Muscle layer of duodenum (tissue), 2 donors: ENCODE data around the gene RAB13.

Experiments
- H3K27ac ChIP-seq: one replicate; pipeline ENCODE4 v1.7.0; 2013; ENCODE audit warnings: mild to moderate bottlenecking, low read length
- H3K27me3 ChIP-seq: one replicate; pipeline ENCODE4 v1.7.0; 2013; ENCODE audit warnings: low read depth, mild to moderate bottlenecking, control low read depth, low read length
- H3K36me3 ChIP-seq, 2 donors: one replicate each; pipeline ENCODE4 v1.7.0; 2013; ENCODE audit warnings: low read length in 2 of 2, control low read depth in 1 of 2, mild to moderate bottlenecking in 1 of 2; ENCODE audit not compliant: insufficient read depth in 2 of 2, control insufficient read depth in 1 of 2
- H3K4me1 ChIP-seq, 2 donors: one replicate each; pipeline ENCODE4 v1.7.0; 2013; ENCODE audit warnings: low read length in 2 of 2, mild to moderate bottlenecking in 2 of 2, control low read depth in 1 of 2, moderate library complexity in 1 of 2; ENCODE audit not compliant: insufficient read depth in 2 of 2, control insufficient read depth in 1 of 2
- H3K4me3 ChIP-seq, 2 donors: one replicate each; pipeline ENCODE4 v1.7.0; 2013; ENCODE audit warnings: low read length in 2 of 2, low read depth in 1 of 2, mild to moderate bottlenecking in 1 of 2
- H3K9me3 ChIP-seq, 2 donors: one replicate each; pipeline ENCODE4 v1.7.0; 2013; ENCODE audit warnings: low read length in 2 of 2, control low read depth in 1 of 2, mild to moderate bottlenecking in 1 of 2; ENCODE audit not compliant: control insufficient read depth in 1 of 2
- donor health status: healthy.

The RAB13 gene

DNA sequence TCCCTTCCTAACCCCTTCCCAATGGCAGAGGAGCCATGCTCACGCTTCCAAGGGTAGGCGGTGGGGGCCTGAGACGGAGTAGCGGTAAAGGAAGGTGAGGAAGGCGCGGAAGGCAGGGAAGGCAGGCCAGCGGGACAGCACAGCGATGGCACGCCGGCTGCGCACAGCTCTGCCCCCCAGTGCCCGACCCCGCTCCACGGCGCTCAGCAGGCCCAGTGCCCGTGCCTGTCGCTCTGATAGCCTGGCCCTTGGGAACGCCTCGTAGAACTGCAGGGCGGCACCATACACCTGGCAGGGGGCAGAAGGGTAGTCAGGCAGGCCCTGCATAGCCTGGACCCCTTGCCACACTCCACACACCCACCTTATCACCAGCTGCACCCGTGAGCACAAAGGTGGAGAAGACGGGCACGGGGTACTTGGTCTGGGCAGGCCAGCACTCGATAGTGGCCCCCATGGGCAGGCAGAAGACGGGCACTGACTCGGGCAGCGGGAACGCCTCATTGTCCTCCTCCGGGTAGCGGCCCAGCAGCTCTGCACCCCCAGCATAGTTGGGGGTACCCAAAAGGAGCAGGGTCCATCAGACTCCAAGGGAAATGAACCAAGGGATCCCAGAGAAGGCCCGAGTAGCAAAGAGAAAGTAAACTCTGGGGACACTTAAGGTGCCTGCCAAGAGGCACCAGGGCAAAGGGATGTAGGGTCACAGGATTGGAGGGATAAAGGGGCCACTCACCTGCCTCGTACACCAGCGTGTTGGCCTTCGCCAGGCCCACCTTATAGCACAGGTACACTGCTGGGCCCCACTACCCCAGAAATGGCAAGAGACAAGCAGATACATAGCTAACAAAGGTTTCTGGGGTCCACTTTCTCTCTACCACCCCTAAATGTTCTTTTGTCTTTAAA, 44.1 kb downstream of the RAB13 start:
- Histone ChIP-seq H3K4me1 (peaks cover 4 to 13% of the 10 kb centered on the region in 2 donors), H3K27me3 (no peaks in the 10 kb centered on the region), H3K9me3 (no peaks in the 10 kb centered on the region), H3K36me3 (peaks cover 32 to 43% of the 10 kb centered on the region in 2 donors), H3K4me3 (no peak overlapping the region), H3K27ac (no peak overlapping the region)

DNA sequence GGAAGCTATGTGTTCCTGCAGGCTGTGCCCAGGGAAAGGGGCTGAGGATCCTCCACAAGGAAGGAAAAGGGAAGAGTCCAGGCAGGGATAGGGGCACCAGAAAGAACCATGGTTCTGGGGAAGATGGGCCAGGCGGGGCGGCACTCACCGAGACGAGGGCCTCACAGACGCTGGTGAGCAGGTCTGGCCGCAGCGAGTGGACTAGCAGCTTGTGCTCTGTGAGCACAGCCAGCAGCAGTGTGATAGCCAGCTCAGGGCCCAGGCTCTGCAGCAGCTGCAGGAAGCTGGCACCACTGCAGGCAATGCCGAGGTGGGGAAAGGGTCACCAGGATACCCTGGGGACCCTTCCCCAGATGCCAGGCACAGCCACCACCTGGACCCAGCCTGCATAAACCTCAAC, 45.4 kb downstream of the RAB13 start:
- peaks cover 0 to 7% of the 10 kb centered on the region in 2 donors for H3K4me1 ChIP-seq
- H3K27ac ChIP-seq = no peak overlapping the region

DNA sequence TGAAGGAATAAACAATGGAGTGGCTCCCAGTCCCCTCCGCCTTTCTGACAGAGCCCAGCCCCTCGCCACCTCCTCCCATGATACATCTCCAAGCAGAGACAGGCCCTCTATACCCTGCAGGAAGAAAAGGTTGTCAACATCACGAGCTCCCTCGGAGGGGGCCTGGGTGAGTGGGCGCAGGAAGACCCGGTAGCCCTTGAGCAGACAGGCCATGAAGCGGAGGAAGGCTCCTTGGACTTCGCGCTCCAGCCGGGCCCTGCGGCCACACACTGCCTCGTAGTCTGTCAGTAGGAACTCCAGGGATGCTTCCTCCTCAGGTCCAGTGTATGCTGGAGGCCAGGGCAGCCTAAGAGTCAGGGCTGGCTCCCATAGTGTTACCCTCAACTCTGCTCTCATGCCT, 46.7 kb downstream of the RAB13 start:
- Histone ChIP-seq H3K9me3 (no peaks in the 10 kb centered on the region), H3K4me1 (no peaks in the 10 kb centered on the region), H3K36me3 (peaks cover 53 to 69% of the 10 kb centered on the region in 2 donors), H3K27ac (no peak overlapping the region), H3K4me3 (no peak overlapping the region), H3K27me3 (no peaks in the 10 kb centered on the region)

More for the DNA sequence above, 45.4 kb downstream of the RAB13 start:
- peaks cover 44 to 57% of the 10 kb centered on the region in 2 donors for H3K36me3 ChIP-seq
- no peak overlapping the region for H3K4me3 ChIP-seq
- no peaks in the 10 kb centered on the region for H3K9me3 ChIP-seq
- no peaks in the 10 kb centered on the region for H3K27me3 ChIP-seq

DNA sequence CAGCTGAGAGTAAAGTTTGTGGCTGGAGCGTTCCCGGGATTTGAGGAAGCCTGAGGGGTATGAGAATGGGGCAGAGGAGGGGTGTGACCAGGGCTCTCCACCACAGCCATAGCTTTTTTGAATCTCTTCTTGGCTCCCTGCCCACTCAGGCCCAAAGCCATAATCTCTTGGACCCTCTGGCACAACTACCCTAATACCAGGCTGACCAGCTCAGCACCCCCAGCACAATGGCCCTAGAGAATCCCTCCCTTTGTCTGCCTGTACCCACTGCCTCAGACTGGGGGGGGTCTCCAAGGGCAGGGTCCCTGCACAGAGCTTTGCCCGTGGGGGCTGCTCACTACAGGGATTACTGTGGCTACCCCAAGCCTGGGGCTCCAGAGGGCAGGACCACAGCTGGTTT, 47.1 kb downstream of the RAB13 start:
- peaks cover 56 to 74% of the 10 kb centered on the region in 2 donors for H3K36me3 ChIP-seq
- no peaks in the 10 kb centered on the region for H3K4me1 ChIP-seq
- H3K27me3 ChIP-seq = no peaks in the 10 kb centered on the region
- no peak overlapping the region for H3K27ac ChIP-seq
- no peak overlapping the region for H3K4me3 ChIP-seq
- no peaks in the 10 kb centered on the region for H3K9me3 ChIP-seq

DNA sequence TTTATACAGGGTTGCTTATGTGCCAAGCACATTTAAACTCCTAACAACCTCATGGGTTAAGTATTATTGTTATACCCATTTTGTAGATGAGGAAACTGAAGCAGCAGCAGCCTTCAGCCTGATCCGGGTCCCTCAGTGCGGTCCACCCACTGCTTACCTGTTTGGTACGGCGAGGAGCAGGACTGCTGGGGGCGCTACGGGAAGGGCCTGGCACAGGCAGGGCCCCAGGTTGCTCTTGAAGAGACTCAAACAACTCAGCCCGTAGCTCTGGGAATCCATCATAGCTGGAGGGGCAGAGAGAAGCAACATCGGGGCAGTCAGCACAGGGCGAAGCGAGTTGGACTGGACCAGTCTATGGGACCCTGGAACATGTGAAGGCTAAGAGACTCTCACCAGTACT, 48.8 kb downstream of the RAB13 start:
- peaks cover 60 to 88% of the 10 kb centered on the region in 2 donors for H3K36me3 ChIP-seq
- H3K27ac ChIP-seq = no peak overlapping the region
- H3K4me1 ChIP-seq = no peaks in the 10 kb centered on the region
- H3K4me3 ChIP-seq = no peak overlapping the region
- no peaks in the 10 kb centered on the region for H3K9me3 ChIP-seq
- H3K27me3 ChIP-seq = no peaks in the 10 kb centered on the region

DNA sequence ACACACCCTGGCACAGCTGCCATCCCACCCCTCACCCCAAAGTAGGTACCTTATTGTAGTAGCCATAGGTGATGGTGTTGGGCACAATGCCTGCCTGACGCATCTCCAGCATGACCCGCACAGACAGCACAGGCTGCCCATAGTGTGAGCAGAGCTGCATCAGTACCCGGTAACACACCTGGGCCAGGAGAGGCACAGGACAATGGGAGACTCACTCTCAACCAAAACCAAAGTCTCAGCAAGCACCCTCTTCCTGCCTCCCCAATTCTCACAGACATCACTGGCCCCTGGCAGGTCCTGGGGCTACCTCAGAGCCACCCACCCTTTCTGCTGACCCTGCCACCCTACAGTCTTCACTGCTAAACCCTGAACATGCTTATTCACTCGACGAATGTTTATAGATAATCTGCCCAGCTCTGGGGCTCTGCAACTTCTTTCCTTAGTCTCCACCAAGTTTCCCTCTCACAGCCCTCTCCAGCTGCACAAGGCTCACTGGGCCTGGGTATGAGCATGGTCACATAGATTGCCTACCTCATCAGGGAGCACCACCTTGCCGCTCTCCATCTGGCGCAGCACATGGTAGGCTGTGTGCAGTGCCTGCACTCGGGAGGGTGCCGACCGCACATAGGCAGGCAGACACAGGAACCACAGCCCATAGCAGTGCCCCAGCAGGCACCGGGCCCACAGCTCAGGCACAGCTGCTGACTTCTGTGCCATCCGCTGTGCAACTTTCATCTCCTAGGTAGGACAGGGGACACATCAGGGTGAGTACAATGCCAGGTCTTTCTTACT, 49.9 kb downstream of the RAB13 start:
- peaks cover 61 to 87% of the 10 kb centered on the region in 2 donors for H3K36me3 ChIP-seq
- H3K4me3 ChIP-seq = no peak overlapping the region
- no peaks in the 10 kb centered on the region for H3K9me3 ChIP-seq
- H3K27ac ChIP-seq = no peak overlapping the region
- H3K27me3 ChIP-seq = no peaks in the 10 kb centered on the region
- no peaks in the 10 kb centered on the region for H3K4me1 ChIP-seq

DNA sequence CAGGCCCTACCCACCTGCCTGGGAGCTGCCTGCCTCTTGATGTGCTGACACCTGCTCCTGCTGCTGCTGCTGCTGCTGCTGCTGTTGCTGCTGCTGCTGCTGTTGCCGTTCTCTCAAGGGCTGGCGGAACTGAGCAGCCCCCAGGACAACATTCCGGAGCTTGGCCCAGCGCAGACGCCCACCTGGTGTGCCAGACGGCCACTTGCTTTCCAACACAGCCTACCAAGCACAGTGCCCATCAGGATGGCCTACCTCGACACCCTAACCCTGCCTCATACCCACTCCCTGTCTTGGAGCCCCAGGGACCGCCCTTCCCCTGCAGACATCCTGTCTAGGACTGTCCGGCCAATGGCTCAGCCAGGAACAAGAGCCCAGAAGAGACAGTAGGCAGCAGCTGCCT, 51.4 kb downstream of the RAB13 start:
- H3K36me3 ChIP-seq = peaks cover 58 to 87% of the 10 kb centered on the region in 2 donors
- H3K27me3 ChIP-seq = no peaks in the 10 kb centered on the region
- no peak overlapping the region for H3K4me3 ChIP-seq
- H3K4me1 ChIP-seq = no peaks in the 10 kb centered on the region
- H3K27ac ChIP-seq = no peak overlapping the region
- no peaks in the 10 kb centered on the region for H3K9me3 ChIP-seq

DNA sequence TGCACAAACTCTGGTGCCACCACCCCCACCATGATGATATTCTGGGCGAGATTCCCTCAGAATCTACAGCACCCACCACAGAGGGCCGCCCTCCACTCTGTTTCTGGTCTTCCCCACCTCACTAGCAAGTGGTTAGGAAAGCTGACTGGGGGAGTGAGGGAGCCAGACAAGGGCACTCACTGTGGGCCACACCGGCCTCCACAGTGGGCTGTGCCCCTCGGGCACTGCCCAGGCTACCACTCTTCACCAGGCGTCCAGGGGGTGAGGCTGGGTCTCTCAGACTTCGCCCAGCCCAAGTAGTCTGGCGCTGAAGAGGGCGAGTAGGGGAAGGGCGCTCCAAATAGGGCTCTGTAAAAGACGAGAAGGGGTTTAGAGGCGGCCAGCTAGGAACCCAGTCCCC, 52.2 kb downstream of the RAB13 start:
- Histone ChIP-seq H3K4me1 (peaks cover 0 to under 1% of the 10 kb centered on the region in 2 donors), H3K9me3 (no peaks in the 10 kb centered on the region), H3K27me3 (no peaks in the 10 kb centered on the region), H3K36me3 (peaks cover 56 to 86% of the 10 kb centered on the region in 2 donors), H3K4me3 (no peak overlapping the region), H3K27ac (no peak overlapping the region)

DNA sequence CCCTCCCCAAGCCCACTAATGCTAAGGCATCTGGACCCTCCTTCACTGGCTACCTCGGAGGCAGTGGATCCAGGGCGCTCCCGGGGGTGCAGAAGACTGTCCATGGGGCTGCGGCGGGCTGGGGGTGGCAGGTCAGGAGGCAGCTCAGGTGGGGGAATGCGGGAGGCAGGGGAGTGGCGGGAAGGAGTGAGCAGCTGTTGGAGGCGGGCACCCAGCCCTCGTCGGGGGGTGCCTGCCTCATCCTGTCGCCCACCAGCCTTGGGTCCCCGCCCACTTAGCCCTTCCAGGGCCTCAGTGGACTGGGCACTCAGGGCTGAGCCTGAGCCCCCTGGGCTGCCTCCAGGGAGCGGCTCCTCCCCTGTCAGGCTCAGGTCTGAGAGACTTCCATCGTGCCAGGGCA, 52.7 kb downstream of the RAB13 start:
- Histone ChIP-seq H3K27me3 (no peaks in the 10 kb centered on the region), H3K27ac (no peak overlapping the region), H3K4me1 (peaks cover 0 to 4% of the 10 kb centered on the region in 2 donors), H3K36me3 (peaks cover 56 to 89% of the 10 kb centered on the region in 2 donors), H3K4me3 (no peak overlapping the region), H3K9me3 (no peaks in the 10 kb centered on the region)

DNA sequence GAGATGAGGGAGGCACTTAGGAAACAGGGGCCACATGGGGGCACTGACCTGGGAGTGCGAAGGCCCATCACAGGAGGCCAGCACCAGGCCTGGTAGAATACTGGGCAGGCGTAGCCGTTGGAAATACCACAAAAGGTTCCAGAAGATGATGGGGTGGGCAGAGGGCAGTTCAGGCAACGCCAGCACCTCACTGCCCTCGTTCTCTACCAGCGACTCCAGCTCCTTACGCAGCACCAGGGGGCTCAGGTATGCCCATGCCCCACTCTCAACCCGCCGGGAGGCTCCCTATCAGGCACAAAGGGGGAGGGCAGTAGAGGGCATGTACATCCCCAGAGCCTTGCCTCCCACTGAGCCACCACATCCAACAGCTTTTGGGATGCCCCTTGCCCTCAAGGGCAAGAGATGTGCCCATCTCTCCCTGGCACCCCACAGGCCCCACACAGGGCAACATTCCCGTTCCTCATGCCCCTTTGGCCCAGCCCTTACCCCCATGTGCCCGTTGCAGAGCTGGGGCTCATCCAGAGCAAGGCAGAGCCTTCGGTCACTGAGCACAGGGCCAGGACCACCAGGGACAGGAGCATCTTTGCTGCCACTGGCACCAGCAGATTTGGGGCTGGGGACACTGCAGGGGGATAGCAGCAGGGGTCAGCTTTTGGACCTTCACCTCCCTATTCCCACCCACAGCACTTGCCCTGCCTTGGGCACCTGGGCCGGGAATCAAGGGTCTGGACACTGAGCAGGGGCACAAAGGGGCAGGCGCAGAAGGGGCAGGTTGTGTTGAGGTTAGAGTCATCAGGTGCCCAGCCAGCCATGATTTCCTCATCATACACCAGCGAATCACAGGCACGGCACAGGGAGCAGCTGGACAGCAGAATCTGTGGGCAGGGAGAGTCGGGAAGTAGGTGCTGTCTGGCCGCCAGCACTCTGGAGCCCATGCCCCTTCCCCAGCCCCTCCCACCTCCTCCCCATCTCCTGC, 53.7 kb downstream of the RAB13 start:
- Histone ChIP-seq H3K27ac (no peak overlapping the region), H3K4me3 (no peak overlapping the region), H3K36me3 (peaks cover 51 to 87% of the 10 kb centered on the region in 2 donors), H3K4me1 (peaks cover 0 to 4% of the 10 kb centered on the region in 2 donors), H3K9me3 (no peaks in the 10 kb centered on the region), H3K27me3 (no peaks in the 10 kb centered on the region)
